Activated T-helper 17 cell treated with anti-CD3 and anti-CD28 coated beads, Interleukin-2, amount 50 U/mL, for 72 hours (primary cell): Measurements from ENCODE around the gene PARL. TPM values are rescaled to one million over a fixed set of nuclear protein-coding genes. Genes with fewer than 3 reads are reported as not detected.
A peak's percentile ranks its signal among the peaks of the same experiment; 100 is the strongest.

Experiments used
- ATAC-seq: fragments of 150-1000 bp; cut with Tn5 transposase; replicated peaks from 2 replicates; pipeline ENCODE4 v1.10.0; 2021; ENCODE audit warnings: mild to moderate bottlenecking, moderate library complexity
- H3K27ac Mint-ChIP-seq: one replicate; pipeline ENCODE4 v1.8.0; 2022; ENCODE audit warnings: mixed read lengths
- H3K27me3 Mint-ChIP-seq: one replicate; pipeline ENCODE4 v1.8.0; 2022; ENCODE audit warnings: mixed read lengths
- H3K36me3 Mint-ChIP-seq: one replicate; pipeline ENCODE4 v1.8.0; 2022; ENCODE audit warnings: low read depth, mild to moderate bottlenecking, mixed read lengths
- H3K4me1 Mint-ChIP-seq: one replicate; pipeline ENCODE4 v1.8.0; 2022; ENCODE audit warnings: mixed read lengths
- H3K4me3 Mint-ChIP-seq: one replicate; pipeline ENCODE4 v1.8.0; 2022; ENCODE audit warnings: mild to moderate bottlenecking, mixed read lengths
- H3K9me3 Mint-ChIP-seq: one replicate; pipeline ENCODE4 v1.8.0; 2022; ENCODE audit warnings: mixed read lengths
- total RNA-seq, 2 donors: library from RNA; stranded (reverse); gene quantifications; one replicate each; pipeline ENCODE4 v1.2.3, GENCODE V29; 2022

Gene PARL
- total RNA-seq, 2 donors from 2014 or later: 78.9 to 97.6 TPM

GRCh38 chr3:183810643-183811594 lies 73.8 kb downstream of the PARL start:
- no peaks in the 10 kb centered on the region for H3K9me3 Mint-ChIP-seq
- H3K27ac Mint-ChIP-seq: peak overlapping the region; percentile 75

GRCh38 chr3:183809270-183809669 lies 75.4 kb downstream of the PARL start:
- no peak for ATAC-seq
- Mint-ChIP-seq H3K36me3 (peaks cover 90% of the 10 kb centered on the region), H3K27me3 (no peaks in the 10 kb centered on the region), H3K9me3 (no peaks in the 10 kb centered on the region), H3K4me3 (no peak overlapping the region), H3K4me1 (peaks cover 7% of the 10 kb centered on the region), H3K27ac (no peak overlapping the region)

More at GRCh38 chr3:183810643-183811594, 73.8 kb downstream of the PARL start:
- Mint-ChIP-seq H3K27me3 (no peaks in the 10 kb centered on the region), H3K4me1 (peaks cover 10% of the 10 kb centered on the region), H3K4me3 (no peak overlapping the region), H3K36me3 (peaks cover 87% of the 10 kb centered on the region)
- no peak for ATAC-seq

- peaks cover 98% of the 10 kb centered on the region for H3K36me3 Mint-ChIP-seq
- H3K4me3 Mint-ChIP-seq: no peak overlapping the region
- H3K4me1 Mint-ChIP-seq: peaks cover 4% of the 10 kb centered on the region
- no peaks in the 10 kb centered on the region for H3K9me3 Mint-ChIP-seq
- H3K27ac Mint-ChIP-seq: peak overlapping the region; percentile 28
- ATAC-seq: no peak
- no peaks in the 10 kb centered on the region for H3K27me3 Mint-ChIP-seq
Observed at GRCh38 chr3:183808355-183808754, 76.3 kb downstream of the PARL start.

- Mint-ChIP-seq H3K9me3 (no peaks in the 10 kb centered on the region), H3K4me3 (no peak overlapping the region), H3K27ac (peak overlapping the region; percentile 28), H3K36me3 (peaks cover 98% of the 10 kb centered on the region), H3K27me3 (no peaks in the 10 kb centered on the region), H3K4me1 (peaks cover 4% of the 10 kb centered on the region)
- ATAC-seq: no peak
Observed at GRCh38 chr3:183807881-183808280, 76.8 kb downstream of the PARL start.

- Mint-ChIP-seq H3K9me3 (no peaks in the 10 kb centered on the region), H3K4me1 (peaks cover 4% of the 10 kb centered on the region), H3K36me3 (peaks cover 98% of the 10 kb centered on the region), H3K4me3 (no peak overlapping the region), H3K27me3 (no peaks in the 10 kb centered on the region), H3K27ac (no peak overlapping the region)
- ATAC-seq: no peak
Observed at GRCh38 chr3:183807209-183807728, 77.4 kb downstream of the PARL start.

- Mint-ChIP-seq H3K27ac (no peak overlapping the region), H3K27me3 (no peaks in the 10 kb centered on the region), H3K9me3 (no peaks in the 10 kb centered on the region), H3K36me3 (peaks cover 98% of the 10 kb centered on the region), H3K4me1 (peaks cover 5% of the 10 kb centered on the region), H3K4me3 (no peak overlapping the region)
- ATAC-seq: no peak
Observed at GRCh38 chr3:183802989-183803388, 81.7 kb downstream of the PARL start.

- H3K27ac Mint-ChIP-seq: no peak overlapping the region
Observed at GRCh38 chr3:183801601-183802000, 83.1 kb downstream of the PARL start.

GRCh38 chr3:183800243-183800863 lies 84.3 kb downstream of the PARL start:
- peaks cover 98% of the 10 kb centered on the region for H3K36me3 Mint-ChIP-seq
- no peak for ATAC-seq
- H3K27ac Mint-ChIP-seq: peak overlapping the region; percentile 24
- H3K27me3 Mint-ChIP-seq: no peaks in the 10 kb centered on the region
- H3K4me3 Mint-ChIP-seq: no peak overlapping the region
- H3K4me1 Mint-ChIP-seq: peaks cover 5% of the 10 kb centered on the region
- H3K9me3 Mint-ChIP-seq: no peaks in the 10 kb centered on the region

More at GRCh38 chr3:183801601-183802000, 83.1 kb downstream of the PARL start:
- Mint-ChIP-seq H3K27me3 (no peaks in the 10 kb centered on the region), H3K36me3 (peaks cover 96% of the 10 kb centered on the region), H3K4me3 (no peak overlapping the region), H3K9me3 (no peaks in the 10 kb centered on the region), H3K4me1 (peaks cover 5% of the 10 kb centered on the region)
- ATAC-seq: no peak

- Mint-ChIP-seq H3K4me1 (peaks cover 5% of the 10 kb centered on the region), H3K36me3 (peaks cover 97% of the 10 kb centered on the region), H3K27ac (no peak overlapping the region), H3K4me3 (no peak overlapping the region), H3K9me3 (no peaks in the 10 kb centered on the region), H3K27me3 (no peaks in the 10 kb centered on the region)
- ATAC-seq: no peak
Observed at GRCh38 chr3:183799461-183799860, 85.2 kb downstream of the PARL start.

- Mint-ChIP-seq H3K27ac (no peak overlapping the region), H3K36me3 (peaks cover 97% of the 10 kb centered on the region), H3K27me3 (no peaks in the 10 kb centered on the region), H3K4me1 (peaks cover 5% of the 10 kb centered on the region), H3K4me3 (no peak overlapping the region), H3K9me3 (no peaks in the 10 kb centered on the region)
- no peak for ATAC-seq
Observed at GRCh38 chr3:183797996-183798395, 86.7 kb downstream of the PARL start.

GRCh38 chr3:183796372-183796771 lies 88.3 kb downstream of the PARL start:
- Mint-ChIP-seq H3K27ac (no peak overlapping the region), H3K36me3 (peaks cover 97% of the 10 kb centered on the region), H3K4me1 (peaks cover 5% of the 10 kb centered on the region), H3K27me3 (no peaks in the 10 kb centered on the region), H3K9me3 (no peaks in the 10 kb centered on the region), H3K4me3 (no peak overlapping the region)
- no peak for ATAC-seq

GRCh38 chr3:183794452-183794851 lies 90.2 kb downstream of the PARL start:
- no peaks in the 10 kb centered on the region for H3K27me3 Mint-ChIP-seq
- no peaks in the 10 kb centered on the region for H3K4me1 Mint-ChIP-seq
- no peaks in the 10 kb centered on the region for H3K9me3 Mint-ChIP-seq
- H3K36me3 Mint-ChIP-seq: peaks cover 97% of the 10 kb centered on the region
- ATAC-seq: no peak
- H3K27ac Mint-ChIP-seq: no peak overlapping the region
- no peak overlapping the region for H3K4me3 Mint-ChIP-seq

GRCh38 chr3:183792976-183793375 lies 91.7 kb downstream of the PARL start:
- no peak for ATAC-seq
- Mint-ChIP-seq H3K36me3 (peaks cover 97% of the 10 kb centered on the region), H3K9me3 (no peaks in the 10 kb centered on the region), H3K4me3 (no peak overlapping the region), H3K27me3 (no peaks in the 10 kb centered on the region), H3K27ac (no peak overlapping the region), H3K4me1 (peaks cover 5% of the 10 kb centered on the region)

GRCh38 chr3:183790700-183791099 lies 94.0 kb downstream of the PARL start:
- Mint-ChIP-seq H3K4me1 (peaks cover 5% of the 10 kb centered on the region), H3K9me3 (no peaks in the 10 kb centered on the region), H3K27me3 (no peaks in the 10 kb centered on the region), H3K4me3 (no peak overlapping the region), H3K27ac (no peak overlapping the region), H3K36me3 (peaks cover 98% of the 10 kb centered on the region)
- ATAC-seq: no peak

- no peaks in the 10 kb centered on the region for H3K9me3 Mint-ChIP-seq
- peaks cover 99% of the 10 kb centered on the region for H3K36me3 Mint-ChIP-seq
- H3K27me3 Mint-ChIP-seq: no peaks in the 10 kb centered on the region
- no peak for ATAC-seq
- no peak overlapping the region for H3K27ac Mint-ChIP-seq
- peaks cover 5% of the 10 kb centered on the region for H3K4me1 Mint-ChIP-seq
- no peak overlapping the region for H3K4me3 Mint-ChIP-seq
Observed at GRCh38 chr3:183789826-183790225, 94.9 kb downstream of the PARL start.
